HG03196 (cell line): ENCODE data around the gene HDAC3.

Experiments used
- ATAC-seq: cut with Tn5 transposase; IDR thresholded peaks from one replicate; pipeline ENCODE4 v1.9.1; 2021; ENCODE audit not compliant: unreplicated experiment

Gene HDAC3

DNA sequence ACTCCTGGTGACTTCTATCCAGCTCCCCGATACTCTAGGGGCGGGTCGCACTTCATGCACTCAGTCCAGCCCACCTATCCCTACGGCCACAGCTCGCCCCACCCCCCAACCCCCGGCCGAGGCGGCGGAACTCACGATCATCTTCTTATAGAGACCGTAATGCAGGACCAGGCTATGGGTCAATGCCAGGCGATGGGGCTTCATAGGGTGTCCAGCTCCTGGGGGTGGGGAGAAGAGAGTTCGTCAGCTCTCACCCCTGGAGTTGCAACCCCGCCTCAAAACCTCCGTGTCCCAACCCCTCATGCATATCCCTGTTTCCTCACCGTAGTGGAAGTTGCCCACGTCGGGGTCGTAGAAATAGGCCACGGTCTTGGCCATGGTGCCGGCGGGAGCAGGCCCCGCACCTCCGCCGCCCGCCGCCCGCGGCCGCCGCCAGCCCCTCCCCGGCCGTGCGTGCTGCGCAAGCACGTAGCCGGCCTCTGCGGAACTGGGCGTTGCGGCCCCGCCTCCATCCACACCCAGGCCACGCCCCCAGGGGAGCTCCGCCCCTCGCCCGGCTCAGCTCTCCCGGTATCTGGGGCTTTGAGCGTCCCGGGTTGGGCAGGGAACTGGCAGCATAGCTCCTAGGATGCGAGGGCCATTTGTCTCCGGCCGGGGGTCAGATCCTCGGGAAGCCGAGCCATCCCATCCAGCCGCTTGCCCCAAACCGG, at the start of gene HDAC3, which contains the start of gene RELL2:
HDAC3 (minus strand) TSS at position 437 of the 710 bp plus-strand sequence; CDS start at position 378, 59 bp downstream.
RELL2 (plus strand) TSS at position 585 of the 710 bp plus-strand sequence. CDS start 1,229 bp downstream, outside the sequence.
- ATAC-seq = peak; percentile 69

DNA sequence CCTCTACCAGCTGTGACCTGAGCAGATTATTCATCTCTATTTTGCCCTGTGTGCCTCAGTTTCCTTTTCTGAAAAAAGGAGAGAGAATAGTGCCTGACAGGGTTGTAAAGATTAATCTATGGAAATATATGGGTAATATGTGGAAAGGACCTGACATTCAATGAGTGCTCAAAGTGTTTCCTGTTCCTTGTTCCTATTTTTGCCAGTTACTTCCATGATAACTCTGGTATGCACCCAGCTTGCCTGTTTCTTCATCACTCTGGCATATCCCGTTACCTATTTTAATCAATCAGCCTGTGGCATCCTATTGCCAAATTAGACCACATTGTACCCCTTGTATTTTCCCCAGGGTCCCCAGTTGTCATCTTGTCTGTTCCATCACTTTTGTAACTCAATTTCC, 48.9 kb upstream of the HDAC3 start:
- ATAC-seq = no peak

DNA sequence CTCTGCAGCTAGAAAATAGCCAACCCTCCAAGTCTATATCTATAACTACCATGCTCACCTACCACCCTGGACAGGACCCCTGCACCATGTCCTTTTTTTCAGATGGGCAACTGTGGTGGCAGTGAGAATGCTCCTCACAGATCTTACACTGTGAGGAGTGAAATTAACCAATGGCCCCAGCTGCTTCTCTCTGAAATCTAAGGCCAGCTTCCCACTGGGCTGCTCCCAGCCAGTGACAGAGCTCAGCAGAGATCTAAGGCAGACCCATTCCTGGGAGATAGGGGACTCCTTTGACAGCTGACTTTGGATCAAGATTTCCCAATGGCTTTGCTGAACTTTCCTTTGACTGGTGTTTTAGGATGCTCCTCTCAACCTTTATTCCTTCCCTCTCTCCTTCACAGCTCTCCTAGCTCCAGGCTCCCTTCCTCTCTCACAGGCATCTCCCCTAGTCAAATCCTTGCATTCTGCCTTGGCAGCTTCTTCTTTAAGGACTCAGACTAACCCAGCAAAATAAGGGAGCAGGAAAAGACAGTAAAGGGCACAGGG, 47.0 kb upstream of the HDAC3 start:
- ATAC-seq = no peak

DNA sequence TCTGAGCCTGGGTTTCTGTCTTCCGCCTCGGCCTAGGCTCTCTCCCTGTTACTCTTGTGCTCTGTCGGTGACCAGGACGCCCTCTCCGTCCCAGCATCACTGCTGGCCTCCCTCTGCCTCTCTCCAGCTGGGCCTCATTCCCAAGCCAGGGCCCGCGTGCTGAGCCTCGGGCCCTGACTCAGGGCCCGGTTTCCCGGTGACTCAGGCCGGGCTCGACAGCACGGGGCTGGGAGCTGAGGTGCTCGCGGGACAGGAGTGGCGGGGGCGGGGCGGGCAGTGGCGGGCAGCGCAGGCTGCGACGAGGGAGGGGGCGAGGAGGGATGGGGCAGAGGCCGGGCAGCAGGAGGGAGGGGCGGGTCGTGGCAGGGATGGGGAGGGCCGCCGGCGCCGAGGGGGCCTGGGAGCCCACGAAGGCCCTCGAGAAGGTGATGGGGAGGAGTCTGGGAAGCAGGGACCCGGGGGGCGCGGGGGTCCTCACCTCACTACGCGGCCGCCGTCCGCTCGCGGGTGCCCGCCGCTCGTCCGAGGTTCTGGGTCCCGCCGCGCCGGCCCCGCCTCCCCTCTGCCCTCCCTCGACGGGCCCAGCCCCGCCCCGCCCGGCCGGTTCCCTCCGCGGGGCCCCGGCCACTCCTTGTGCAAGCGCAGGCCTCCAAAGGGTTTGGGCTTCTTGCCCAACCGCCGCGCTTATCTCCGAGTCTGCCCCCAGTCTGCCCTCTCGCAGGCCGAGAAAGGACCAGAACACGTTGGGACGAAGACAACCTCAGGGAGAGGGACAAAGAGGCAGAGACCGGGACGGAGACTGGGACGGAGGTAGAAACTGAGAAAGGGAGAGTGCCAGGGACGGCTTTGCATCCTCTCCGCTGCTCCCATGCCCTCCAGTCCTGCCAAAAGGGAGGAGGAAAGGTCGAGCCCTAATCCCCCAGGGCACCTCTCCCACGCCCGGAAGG, 45.3 kb upstream of the HDAC3 start, which contains the start of gene ARAP3:
ARAP3 (minus strand) TSS at position 536 of the 947 bp plus-strand sequence. CDS start 1,744 bp downstream, outside the sequence.
- no peak for ATAC-seq

DNA sequence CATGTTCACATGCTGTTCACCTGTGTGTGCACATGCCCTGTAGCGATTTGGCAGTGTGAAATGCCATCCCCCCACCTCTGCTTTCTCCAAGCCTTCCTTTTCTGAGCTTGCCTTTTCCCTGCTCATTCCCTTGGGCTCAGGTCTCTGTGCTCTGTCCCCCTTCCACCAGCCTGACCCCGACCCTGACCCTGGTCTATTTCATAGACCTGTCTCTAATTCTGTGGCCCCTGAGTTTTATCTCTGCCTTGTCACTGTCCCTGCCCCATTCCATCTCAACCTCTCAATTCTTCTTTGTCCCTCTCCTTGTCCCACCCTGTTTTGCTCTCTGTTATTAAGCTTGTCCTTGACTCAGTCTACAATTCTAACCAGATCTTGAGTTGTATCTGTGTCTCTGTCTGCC, 44.6 kb upstream of the HDAC3 start:
- no peak for ATAC-seq

DNA sequence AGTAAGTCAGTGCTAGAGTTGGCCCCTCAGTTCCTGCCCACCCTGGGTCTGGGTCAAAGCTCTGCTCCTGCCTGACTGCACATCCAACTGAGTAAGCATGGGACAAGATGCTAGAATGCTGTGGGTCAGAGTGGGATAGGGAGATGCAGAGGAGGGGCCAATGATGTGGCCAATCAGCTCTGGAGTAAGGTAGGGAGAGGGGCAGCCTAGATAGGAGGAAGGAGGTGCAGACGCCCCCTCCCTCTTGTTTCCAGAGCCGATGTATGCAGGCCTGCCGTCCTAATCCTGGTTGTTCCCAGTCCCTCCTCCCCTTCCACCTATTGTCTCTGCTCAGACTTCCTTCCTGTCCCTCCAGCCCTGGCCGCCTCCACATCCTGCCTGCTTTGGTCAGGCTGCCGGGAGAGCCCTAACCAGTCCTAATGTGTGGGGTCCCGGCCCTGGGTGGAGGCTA, 44.1 kb upstream of the HDAC3 start:
- no peak for ATAC-seq

DNA sequence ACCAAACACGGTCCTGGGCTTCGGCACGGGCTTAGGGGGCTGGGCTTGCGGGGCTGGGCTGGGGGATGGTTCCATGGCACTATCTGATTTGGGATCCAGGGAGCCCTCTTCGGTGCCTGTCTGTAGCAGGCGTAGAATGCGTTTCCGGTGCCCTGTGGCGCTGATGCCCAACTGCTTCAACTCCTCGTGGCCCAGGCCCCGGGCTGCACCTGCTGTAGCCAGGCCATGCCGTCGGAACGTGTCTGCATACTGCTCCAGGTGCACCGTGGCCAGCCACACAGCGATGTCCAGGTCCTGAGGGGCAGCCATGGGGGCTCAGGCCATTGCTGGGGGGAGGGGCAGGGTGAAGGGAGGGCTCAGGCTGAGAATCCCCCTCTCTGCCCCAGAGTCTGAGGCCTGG, 43.5 kb upstream of the HDAC3 start:
- no peak for ATAC-seq

DNA sequence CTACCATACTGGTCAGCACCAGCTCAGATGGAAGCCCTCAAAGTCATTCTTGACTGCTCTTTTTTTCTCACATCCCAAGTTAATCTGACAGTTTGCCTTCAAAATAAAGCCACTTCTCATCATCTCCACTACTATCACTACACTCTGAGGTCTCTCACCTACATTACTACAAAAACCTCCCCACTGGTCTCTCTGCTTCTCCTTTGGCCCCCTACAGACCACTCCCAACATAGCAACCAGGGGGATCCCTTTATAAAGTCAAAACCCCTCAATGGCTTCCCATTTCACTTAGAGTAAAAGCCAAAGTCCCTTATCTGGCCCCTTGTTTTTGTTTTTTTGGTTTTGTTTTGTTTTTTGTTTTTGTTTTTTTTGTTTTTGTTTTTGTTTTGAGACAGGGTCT, 40.8 kb upstream of the HDAC3 start:
- no peak for ATAC-seq

DNA sequence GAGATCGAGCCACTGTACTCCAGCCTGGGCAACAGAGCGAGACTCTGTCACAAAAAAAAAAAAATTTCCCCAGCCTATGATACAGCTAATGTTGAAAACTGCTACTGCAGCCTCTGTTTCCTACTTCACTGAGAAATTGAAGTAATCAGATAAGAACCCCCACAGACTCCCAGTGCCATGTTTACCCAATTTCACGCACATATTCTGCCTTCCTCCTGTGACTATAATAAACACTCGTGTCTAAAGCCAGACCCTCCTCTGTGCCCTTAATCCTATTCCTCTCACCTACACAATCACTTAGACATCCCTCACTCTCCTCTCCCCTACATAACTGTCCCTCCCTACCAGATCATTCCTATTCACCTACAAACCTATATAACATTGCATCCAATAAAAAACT, 39.0 kb upstream of the HDAC3 start:
- ATAC-seq = no peak

DNA sequence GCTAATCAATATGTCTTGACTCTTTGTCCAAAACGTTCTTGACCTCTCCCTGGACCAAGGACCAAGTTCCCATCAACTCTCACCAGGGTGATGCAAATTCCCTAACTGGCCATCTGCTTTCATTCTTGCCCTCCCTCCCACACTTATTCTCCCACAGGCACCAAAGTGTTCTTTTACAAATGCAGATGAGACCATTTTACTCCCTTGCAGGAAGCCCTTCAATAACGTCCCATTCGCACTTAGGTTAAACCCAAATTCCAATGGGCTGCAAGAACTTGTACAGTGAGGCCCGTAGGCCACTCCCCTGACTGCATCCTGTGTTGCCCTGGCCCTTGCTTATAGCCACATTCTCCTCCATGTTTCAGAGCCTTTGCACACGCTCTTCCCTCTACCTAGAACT, 38.1 kb upstream of the HDAC3 start:
- no peak for ATAC-seq

DNA sequence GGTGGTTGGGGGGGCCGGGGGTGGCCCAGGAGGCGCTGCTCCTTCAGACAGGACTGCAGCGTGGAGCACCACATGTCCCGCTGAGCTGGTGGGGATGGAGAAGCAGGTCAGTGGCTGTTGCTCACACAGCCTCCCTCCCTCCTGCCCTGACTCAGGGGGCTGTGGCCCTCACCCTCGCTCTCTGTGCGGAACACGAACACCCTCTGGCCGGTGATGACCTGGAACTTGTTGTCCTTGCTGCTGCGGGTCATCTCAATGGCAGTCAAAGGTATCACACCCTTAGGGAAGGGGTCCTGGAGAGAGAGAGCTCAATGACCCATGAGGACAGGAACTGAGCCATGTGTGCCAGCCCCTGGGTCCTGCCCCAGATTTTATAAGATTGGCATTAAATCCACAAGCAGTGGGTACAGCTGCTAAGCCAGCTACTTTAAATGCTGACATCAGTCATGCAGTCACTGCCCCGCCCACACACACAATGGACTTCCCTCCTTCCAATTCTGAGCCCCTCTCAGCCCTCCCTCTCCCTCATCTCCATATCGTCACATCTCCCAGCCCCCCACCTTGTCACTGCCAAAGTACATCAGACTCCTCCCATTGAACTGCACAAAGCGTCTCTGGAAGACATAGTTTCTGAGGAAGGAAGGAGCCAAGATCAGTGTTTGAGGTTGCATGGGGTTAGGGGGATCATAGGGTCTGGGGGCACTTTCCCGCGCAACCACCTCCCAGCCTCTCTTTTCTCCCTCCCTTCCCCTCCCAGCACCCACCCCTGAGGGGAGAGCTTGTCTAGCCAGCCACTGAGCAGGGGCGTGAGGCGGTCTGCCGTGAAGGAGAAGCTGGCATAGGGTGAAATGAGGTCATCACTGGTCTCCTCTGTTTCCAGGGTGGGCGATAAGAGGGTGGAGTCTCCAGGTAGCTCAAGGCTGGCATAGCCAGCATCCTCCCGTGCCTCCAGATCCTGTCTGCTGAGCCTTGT, 36.5 kb upstream of the HDAC3 start:
- ATAC-seq = no peak

DNA sequence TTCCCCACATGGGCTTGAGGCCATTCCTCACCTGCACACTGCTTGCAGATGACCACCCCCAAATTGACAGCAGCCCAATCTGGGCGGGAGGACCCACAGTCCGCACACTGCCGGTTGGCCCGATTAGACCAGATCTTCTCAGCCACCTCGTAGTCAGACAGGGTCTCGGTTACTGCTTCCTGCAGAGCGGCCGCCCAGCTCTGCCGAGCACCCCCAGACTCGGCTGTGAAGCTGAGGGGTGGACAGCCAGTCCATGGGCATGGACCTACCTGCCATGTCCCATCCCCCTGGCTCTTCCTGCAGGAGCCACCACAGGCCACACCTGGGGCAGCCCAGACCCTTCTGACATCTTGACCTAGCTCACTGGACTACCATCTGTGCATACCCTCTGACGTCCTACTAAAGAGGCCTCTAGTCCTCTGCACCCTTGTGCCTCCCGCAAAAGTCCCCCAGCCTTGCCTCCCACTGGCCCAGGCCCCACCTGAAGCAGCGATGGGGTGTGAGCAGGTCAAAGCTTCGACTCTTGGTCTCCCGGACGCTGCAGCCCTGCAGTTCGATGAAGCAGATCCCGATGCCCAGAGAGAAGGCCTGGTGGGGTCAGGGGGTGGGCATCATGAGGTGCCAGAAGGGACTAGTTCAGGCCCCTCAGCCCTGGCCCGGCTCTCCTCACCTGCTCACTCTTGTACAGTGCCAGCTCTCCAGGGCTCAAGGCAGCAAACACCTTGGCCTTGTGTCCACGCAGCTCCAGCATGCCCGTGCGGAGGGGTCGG, 35.6 kb upstream of the HDAC3 start:
- no peak for ATAC-seq

DNA sequence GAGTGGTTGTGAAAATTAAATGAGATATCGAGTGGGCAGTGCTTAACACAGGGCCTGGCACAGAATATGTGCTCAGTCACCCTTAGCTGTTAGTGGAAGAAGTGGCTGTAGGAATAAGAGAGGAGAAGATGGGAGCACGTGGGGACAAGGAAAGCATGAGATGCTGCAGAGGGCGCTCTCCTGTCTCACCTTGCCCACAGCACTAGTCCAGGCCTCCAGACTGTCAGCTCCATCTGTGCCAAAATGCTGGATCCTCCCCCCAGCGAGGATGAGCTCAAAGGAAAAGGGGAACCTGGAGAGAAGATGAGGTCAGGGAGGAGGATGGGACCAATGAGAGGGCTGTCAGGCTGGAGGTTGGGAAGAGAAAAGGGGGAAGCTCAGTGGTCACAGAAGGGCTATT, 32.9 kb upstream of the HDAC3 start:
- ATAC-seq = no peak

DNA sequence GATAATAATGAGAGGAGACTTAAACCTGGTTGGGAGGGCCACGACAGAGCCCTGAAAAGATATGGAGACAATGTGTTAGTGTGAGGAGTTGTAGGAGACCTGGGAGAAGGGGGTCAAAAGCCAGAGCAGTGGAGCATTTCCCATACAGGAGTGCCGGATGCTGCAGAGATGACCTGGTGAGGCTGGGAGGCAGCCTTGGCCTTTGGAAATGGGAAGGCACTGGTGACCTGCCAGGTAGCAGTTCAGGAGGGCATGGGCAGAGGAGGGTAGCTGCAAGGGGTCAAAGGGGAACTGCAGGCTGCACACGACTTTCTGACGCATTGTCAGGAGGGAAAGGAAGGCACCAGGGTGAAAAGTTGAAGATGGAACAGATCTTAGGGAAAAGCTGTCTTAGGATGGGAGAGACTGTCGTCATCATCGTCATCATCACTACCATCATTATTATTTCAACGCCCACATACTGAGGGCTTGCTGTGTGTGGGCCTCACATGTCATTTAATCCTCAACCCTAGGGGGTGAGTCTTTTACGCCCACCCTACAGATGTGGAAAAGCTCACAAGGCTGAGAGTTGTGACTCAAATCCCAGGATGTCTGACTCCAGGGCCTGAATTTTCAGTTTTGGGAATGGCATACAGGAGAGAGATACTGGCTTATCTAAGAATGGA, 32.1 kb upstream of the HDAC3 start:
- ATAC-seq = no peak

DNA sequence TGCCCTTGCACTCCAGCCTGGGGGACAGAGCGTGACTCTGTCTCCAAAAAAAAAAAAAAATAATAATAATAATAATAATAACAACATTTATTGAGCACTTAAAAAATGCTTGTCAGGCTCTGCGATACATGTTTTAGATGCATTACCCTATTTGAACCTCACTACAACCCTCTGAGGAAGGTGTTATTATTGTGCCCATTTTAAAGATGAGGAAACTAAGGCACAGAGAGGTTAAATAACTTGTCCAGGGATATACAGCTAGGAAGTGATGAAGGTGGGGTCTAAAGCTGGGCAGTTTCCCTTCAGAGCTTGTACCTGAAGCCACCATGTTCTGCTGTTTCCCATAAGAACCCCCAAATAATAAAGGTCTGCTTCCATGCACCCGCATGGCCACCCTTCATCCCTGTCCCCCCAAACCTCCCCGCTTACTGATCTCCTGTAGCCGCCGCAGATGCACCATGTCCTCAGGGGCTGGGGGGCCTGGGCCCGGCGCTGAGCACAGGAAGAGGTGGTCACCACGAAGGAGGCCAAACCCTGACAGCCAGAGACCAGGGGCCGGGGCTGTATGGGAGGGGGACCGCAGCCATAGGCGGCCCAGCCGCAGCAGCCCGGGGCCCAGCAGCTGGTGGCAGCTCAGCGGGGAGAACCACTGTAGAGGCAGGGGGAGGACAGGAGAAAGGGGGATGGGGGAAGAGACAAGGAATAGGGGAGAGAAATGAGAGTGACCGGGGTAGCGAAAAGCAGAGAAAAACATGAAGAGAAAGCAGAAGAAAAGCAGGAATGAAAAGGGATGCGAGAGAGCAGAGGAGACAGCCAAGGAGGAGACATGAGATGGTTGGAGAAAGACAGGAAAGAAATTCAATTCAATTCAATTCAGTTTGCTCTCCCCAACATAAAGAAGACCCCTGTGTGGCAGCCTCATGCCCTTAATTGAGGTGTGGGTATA, 29.6 kb upstream of the HDAC3 start:
- no peak for ATAC-seq

DNA sequence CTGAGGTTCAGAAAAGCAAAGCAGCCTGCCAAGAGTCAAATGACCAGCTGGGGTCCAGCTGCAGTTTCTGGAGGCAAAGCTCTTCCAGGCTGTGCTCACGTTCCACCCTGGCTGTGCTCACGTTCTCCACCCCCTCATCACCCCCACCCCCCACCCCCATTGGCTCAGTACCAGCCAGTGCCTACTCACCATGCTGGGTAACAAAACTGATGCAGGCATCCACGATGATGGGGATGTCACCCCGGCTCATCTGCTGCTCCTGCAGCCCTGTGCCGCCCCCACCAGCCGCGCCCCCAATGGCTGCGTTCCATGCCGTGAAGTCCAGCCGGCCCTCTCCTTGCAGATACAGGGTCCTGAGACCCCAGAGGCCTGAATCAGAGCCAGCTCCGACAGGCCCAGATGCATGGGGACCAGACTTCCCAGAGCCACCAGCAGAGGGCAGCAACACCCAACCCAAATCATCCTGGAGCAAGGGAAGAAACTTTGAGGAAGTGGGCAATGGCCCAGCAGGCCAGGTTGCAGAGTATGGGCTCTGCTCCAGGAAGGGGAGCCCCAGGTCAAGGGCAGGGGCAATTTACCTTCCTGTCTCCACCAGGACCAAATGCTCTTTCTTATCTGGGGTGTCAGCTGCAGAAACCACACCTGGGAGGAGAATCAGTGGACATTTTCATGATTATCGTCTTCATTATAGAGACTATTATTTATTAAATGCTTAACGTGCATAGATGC, 28.2 kb upstream of the HDAC3 start:
- peak; percentile 91 for ATAC-seq

DNA sequence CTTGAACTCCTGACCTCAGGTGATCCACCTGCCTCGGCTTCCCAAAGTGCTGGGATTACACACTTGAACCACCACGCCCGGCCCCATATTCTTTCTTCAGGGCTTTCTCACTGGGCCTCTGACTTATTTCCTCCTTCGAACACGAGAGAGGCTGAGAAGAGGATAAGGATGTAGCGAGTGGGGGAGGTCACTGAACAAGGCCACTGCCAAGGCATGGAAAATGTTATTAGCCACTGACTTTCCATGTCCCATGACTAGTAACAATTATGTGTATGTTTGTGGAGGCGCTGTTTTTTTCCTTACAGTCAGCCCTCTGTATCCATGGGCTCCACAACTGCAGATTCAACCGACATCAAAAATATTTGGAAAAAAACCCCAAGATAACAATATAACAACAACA, 26.9 kb upstream of the HDAC3 start:
- ATAC-seq = no peak
